Endothelial cell of umbilical vein (primary cell): ENCODE results near the gene AP1B1. TPM values are rescaled to one million over a fixed set of nuclear protein-coding genes. Genes with fewer than 3 reads are reported as not detected.
"Not testable (repeated sequence)": the region's sequence is repeated elsewhere in the genome, so short reads cannot be mapped to it uniquely, and the experiment has no call there.

Source experiments
- BruUV-seq: library from RNA; stranded (reverse); fragments of 400-500 nt; replicated peaks from 2 replicates; lab custom pipeline; 2021; lab: Mats Ljungman, UMichigan
- CTCF ChIA-PET: fragments of 300-600, 350-600 bp; sonication (Branson Sonifier 250); formaldehyde crosslinking; loops from one replicate; lab custom pipeline; 2021; ENCODE audit warnings: antibody characterized with exemption, inconsistent platforms; lab: Charles Lee
- POLR2A ChIA-PET: fragments of 300-600, 350-600 bp; sonication (Branson Sonifier 250); formaldehyde crosslinking; loops from one replicate; lab custom pipeline; 2021; ENCODE audit warnings: antibody characterized with exemption, inconsistent platforms; lab: Charles Lee
- DNase-seq: peaks from one replicate; pipeline ENCODE4 v3.0.0-alpha.2; 2011; ENCODE audit warnings: low read depth, low spot score
- FAIRE-seq: peaks from 2 replicates; lab custom pipeline; 2011; peaks lifted over from hg19 to GRCh38; lab: Jason Lieb, UNC
- H2AFZ ChIP-seq: 2 replicates; pipeline ENCODE4 v1.6.0; 2012; ENCODE audit warnings: low read depth, low read length, control low read depth, inconsistent platforms
- H3K27ac ChIP-seq: 2 replicates; pipeline ENCODE4 v1.5.1; 2011; ENCODE audit warnings: low read depth, mild to moderate bottlenecking, control low read depth, low read length, moderate library complexity; ENCODE audit not compliant: insufficient read depth
- H3K27me3 ChIP-seq, 2 experiments: 2 replicates each; pipeline versions ENCODE4 v1.6.0 to v1.6.1; 2011; ENCODE audit warnings: low read length in 2 of 2, mixed read lengths in 1 of 2; ENCODE audit not compliant: control insufficient read depth in 2 of 2, insufficient read depth in 2 of 2
- H3K36me3 ChIP-seq, 2 experiments: 2 replicates in 1 of 2; 3 replicates in 1 of 2; pipeline ENCODE4 v1.5.1; 2011; ENCODE audit warnings: low read length in 2 of 2, mild to moderate bottlenecking in 1 of 2, moderate library complexity in 1 of 2; ENCODE audit not compliant: control insufficient read depth in 2 of 2, insufficient read depth in 2 of 2; ENCODE audit errors: extremely low read depth in 1 of 2
- H3K4me1 ChIP-seq: 3 replicates; pipeline ENCODE4 v1.5.1; 2011; ENCODE audit warnings: mild to moderate bottlenecking, low read length; ENCODE audit not compliant: control insufficient read depth, insufficient read depth; ENCODE audit errors: extremely low read depth
- H3K4me2 ChIP-seq: 2 replicates; pipeline ENCODE4 v1.6.1; 2011; ENCODE audit warnings: low read length, control low read depth, mixed read lengths; ENCODE audit not compliant: insufficient read depth
- H3K4me3 ChIP-seq, 3 experiments: fragments of 200-600 bp in 1 of 3; sonication (generic), shearing (Covaris generic) in 1 of 3; replicated peaks in 1 of 3; 2 replicates each; pipeline ENCODE4 v1.5.1; 2011 to 2016; ENCODE audit warnings: control low read depth in 3 of 3, low read length in 3 of 3, mild to moderate bottlenecking in 2 of 3, inconsistent platforms in 1 of 3, low read depth in 1 of 3, moderate library complexity in 1 of 3; ENCODE audit not compliant: insufficient read depth in 1 of 3
- H3K79me2 ChIP-seq: 2 replicates; pipeline ENCODE4 v1.6.0; 2012; ENCODE audit warnings: low read length, inconsistent platforms; ENCODE audit not compliant: control insufficient read depth, insufficient read depth
- H3K9ac ChIP-seq: replicated peaks from 2 replicates; pipeline ENCODE3; 2011; ENCODE audit warnings: low read length, control low read depth; ENCODE audit not compliant: insufficient read depth; ENCODE audit errors: extremely low read depth
- H3K9me1 ChIP-seq: replicated peaks from 3 replicates; pipeline ENCODE4 v1.6.0; 2011; ENCODE audit warnings: mild to moderate bottlenecking, low read length; ENCODE audit not compliant: control insufficient read depth, insufficient read depth; ENCODE audit errors: extremely low read depth
- H3K9me3 ChIP-seq: replicated peaks from 2 replicates; pipeline ENCODE4 v1.5.1; 2012; ENCODE audit warnings: low read length, inconsistent platforms; ENCODE audit not compliant: control insufficient read depth, insufficient read depth
- H4K20me1 ChIP-seq: replicated peaks from 2 replicates; pipeline ENCODE3; 2011; ENCODE audit warnings: mild to moderate bottlenecking, low read length; ENCODE audit not compliant: control insufficient read depth, insufficient read depth; ENCODE audit errors: extremely low read depth
- MYC ChIP-seq: IDR thresholded peaks from one replicate; pipeline ENCODE4 v1.6.1; 2011; ENCODE audit warnings: mild to moderate bottlenecking, low read depth, low read length
- dilution Hi-C: fragments of 300-500 bp; cut with MboI; formaldehyde crosslinking; loops from one replicate; pipeline ENCODE4 v1.15.0; 2019; ENCODE audit warnings: low sequenced_read_pairs; ENCODE audit not compliant: extremely low pct_ligation_motif_present
- intact Hi-C: fragments of 100-400 bp; cut with micrococcal nuclease; formaldehyde crosslinking; loops from one replicate; pipeline ENCODE4 v1.10.0; 2022
- polyA plus RNA-seq, 4 experiments: library from polyadenylated mRNA; depleted of rRNA in 3 of 4; stranded (reverse) in 3 of 4; unstranded in 1 of 4; fragments of >200 nt; gene quantifications; 2 replicates each; pipeline versions ENCODE4 v1.2.1 to v1.2.3, GENCODE V29; 2011 to 2012; ENCODE audit warnings: missing spikeins in 1 of 4
- total RNA-seq: library from RNA; stranded (reverse); gene quantifications from 2 replicates; pipeline ENCODE4 v1.2.3, GENCODE V29; 2021
- TF ChIP-seq, protein P1 (sequence below), 2 donors: IDR thresholded peaks; 1 replicate in 1 of 2; 2 replicates in 1 of 2; pipeline ENCODE4 v1.5.1; 2011; ENCODE audit warnings: low read length in 2 of 2, mild to moderate bottlenecking in 2 of 2, moderate library complexity in 2 of 2, control low read depth in 1 of 2, inconsistent platforms in 1 of 2, low read depth in 1 of 2; ENCODE audit not compliant: insufficient read depth in 1 of 2; ENCODE audit errors: extremely low read depth in 1 of 2

AP1B1 gene
- total and polyA plus RNA-seq, 2 donors (not counting 3 experiments of a cell fraction or from before 2014, with no cell fraction given), result 107 to 131 TPM

DNA sequence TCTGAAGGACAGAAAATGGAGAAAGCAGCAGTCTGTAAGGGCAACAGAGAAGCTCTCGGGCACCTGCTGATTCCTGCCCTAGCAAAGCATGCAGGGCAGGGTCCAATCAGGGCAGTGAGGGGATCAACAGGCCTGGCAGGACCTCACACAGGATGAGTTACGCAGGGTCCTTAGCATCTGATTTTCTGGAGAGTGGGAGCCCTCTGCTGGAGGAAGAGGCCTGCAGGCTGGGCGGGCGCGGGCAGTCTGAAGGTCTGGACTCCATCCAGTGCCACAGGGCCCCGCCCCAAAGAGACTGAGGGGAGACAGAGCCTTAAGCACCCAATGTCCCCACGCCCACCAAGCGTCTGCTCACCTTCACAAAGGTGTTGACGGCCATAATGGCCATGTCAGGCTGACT, 28.9 kb downstream of the AP1B1 start:
- no peaks in the 10 kb centered on the region for H4K20me1 ChIP-seq
- FAIRE-seq (peak; percentile 69), DNase-seq (peak; percentile 77)
- H3K27ac ChIP-seq, result no peak overlapping the region
- dilution Hi-C loops (no loop called here), intact Hi-C loops (loop anchor here (1.0 kb wide), 1 partner anchor 53 kb away; the partner anchor contains the start of gene GAS2L1)
- peaks cover 14 to 32% of the 10 kb centered on the region in 2 experiments for H3K36me3 ChIP-seq
- no peaks in the 10 kb centered on the region for H3K9me1 ChIP-seq
- CTCF ChIA-PET, result interaction anchor here (0.6 to 2.0 kb wide), 15 partner anchors 12 to 205 kb away, joined by 3 to 13 read pairs (median 4); partner anchors contain the start of genes AP1B1, GAS2L1 and THOC5
- no peaks in the 10 kb centered on the region for H3K79me2 ChIP-seq
- BruUV-seq, result no TSS peak
- H2AFZ ChIP-seq, result no peak overlapping the region
- H3K9ac ChIP-seq, result no peak overlapping the region
- POLR2A ChIA-PET, result no interaction called here
- TF ChIP-seq MYC, result no peak
- TF ChIP-seq, protein P1, sequence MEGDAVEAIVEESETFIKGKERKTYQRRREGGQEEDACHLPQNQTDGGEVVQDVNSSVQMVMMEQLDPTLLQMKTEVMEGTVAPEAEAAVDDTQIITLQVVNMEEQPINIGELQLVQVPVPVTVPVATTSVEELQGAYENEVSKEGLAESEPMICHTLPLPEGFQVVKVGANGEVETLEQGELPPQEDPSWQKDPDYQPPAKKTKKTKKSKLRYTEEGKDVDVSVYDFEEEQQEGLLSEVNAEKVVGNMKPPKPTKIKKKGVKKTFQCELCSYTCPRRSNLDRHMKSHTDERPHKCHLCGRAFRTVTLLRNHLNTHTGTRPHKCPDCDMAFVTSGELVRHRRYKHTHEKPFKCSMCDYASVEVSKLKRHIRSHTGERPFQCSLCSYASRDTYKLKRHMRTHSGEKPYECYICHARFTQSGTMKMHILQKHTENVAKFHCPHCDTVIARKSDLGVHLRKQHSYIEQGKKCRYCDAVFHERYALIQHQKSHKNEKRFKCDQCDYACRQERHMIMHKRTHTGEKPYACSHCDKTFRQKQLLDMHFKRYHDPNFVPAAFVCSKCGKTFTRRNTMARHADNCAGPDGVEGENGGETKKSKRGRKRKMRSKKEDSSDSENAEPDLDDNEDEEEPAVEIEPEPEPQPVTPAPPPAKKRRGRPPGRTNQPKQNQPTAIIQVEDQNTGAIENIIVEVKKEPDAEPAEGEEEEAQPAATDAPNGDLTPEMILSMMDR (IDR thresholded peaks at IDR 0.05; ENCODE audit: extremely low read depth in 1 of 2, insufficient read depth in 1 of 2, low read depth in 1 of 2, low read length in 2 of 2), result peak; percentile 63 to 87
- no peaks in the 10 kb centered on the region for H3K27me3 ChIP-seq
- no peaks in the 10 kb centered on the region for H3K9me3 ChIP-seq
- H3K4me1 ChIP-seq, result peaks cover 10% of the 10 kb centered on the region
- H3K4me2 ChIP-seq, result no peak overlapping the region
- no peak overlapping the region for H3K4me3 ChIP-seq

DNA sequence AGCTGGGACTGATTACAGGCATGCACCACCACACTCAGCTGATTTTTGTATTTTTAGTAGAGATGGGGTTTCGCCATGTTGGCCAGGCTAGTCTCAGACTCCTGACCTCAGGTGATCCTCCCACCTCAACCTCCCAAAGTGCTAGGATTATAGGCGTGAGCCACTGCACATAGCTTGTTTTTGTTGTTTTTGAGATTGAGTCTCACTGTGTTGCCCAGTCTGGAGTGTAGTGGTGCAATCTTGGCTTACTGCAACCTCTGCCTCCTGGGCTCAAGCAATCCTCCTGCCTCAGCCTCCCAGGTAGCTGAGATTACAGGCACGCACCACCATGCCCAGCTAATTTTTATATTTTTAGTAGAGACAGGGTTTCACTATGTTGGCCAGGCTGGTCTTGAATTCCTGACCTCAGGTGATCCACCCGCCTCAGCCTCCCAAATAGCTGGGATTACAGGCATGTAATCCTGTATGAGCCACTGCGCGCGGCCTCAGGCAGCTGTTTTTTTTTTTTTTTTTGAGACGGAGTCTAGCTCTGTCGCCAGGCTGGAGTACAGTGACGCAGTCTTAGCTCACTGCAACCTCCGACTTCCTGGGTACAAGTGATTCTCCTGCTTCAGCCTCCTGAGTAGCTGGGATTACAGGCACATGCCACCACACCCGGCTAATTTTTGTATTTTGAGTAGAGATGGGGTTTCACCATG, 31.0 kb downstream of the AP1B1 start:
- POLR2A ChIA-PET, DNase-seq, FAIRE-seq, dilution Hi-C loops, H3K27ac ChIP-seq, H4K20me1 ChIP-seq, H3K4me1 ChIP-seq, intact Hi-C loops, H3K4me3 ChIP-seq, H2AFZ ChIP-seq, H3K4me2 ChIP-seq, H3K9me3 ChIP-seq, H3K9ac ChIP-seq, H3K27me3 ChIP-seq, H3K9me1 ChIP-seq, H3K79me2 ChIP-seq, BruUV-seq: not testable (repeated sequence)
- peaks cover 21 to 51% of the 10 kb centered on the region in 2 experiments for H3K36me3 ChIP-seq
- CTCF ChIA-PET, result interaction anchor here (0.7 to 1.6 kb wide), 4 partner anchors 15 to 50 kb away, joined by 3 to 6 read pairs (median 4); partner anchors contain the start of gene GAS2L1
